ENCODE results near the gene ODAD3. TPM values are rescaled to one million over a fixed set of nuclear protein-coding genes. Genes with fewer than 3 reads are reported as not detected.

The ODAD3 gene
- total RNA-seq, 6 experiments from 2014 or later, result 0.21 to 0.73 (median 0.54) TPM

- H3K4me1 ChIP-seq, result no peaks in the 10 kb centered on the region
- H3K27me3 ChIP-seq, result no peaks in the 10 kb centered on the region
- ATAC-seq (no peak), DNase-seq (no peak)
- intact Hi-C loops (cut with DNase I), result no loop called here
- no peaks in the 10 kb centered on the region for H3K9me3 ChIP-seq
- TF ChIP-seq POLR2A (IDR thresholded peaks at IDR 0.05), result no peak
- no peak for TF ChIP-seq CTCF (IDR thresholded peaks at IDR 0.05)
- no peak overlapping the region for H3K4me3 ChIP-seq
- H3K27ac ChIP-seq, result no peak overlapping the region
- no peaks in the 10 kb centered on the region for H3K36me3 ChIP-seq
- WGBS (ENCODE audit: insufficient coverage, low coverage, low lambda C conversion rate, missing lambda C conversion rate), result 39% methylated on average over 4 of the region's 8 CpGs
Observed at GRCh38 chr19:11465600-11465999, 30.7 kb upstream of the ODAD3 start.

- Histone ChIP-seq H3K36me3 (no peaks in the 10 kb centered on the region), H3K9me3 (no peaks in the 10 kb centered on the region), H3K27ac (no peak overlapping the region), H3K27me3 (no peaks in the 10 kb centered on the region), H3K4me3 (no peak overlapping the region), H3K4me1 (no peaks in the 10 kb centered on the region)
- TF ChIP-seq CTCF (IDR thresholded peaks at IDR 0.05) (no peak), POLR2A (IDR thresholded peaks at IDR 0.05) (no peak)
- ATAC-seq (no peak), DNase-seq (no peak)
- WGBS (ENCODE audit: insufficient coverage, low coverage, low lambda C conversion rate, missing lambda C conversion rate), result 72% methylated on average over 9 of the region's 11 CpGs
- intact Hi-C loops (cut with DNase I), result no loop called here
Observed at GRCh38 chr19:11464333-11465265, 29.7 kb upstream of the ODAD3 start.

- Histone ChIP-seq H3K27me3 (no peaks in the 10 kb centered on the region), H3K9me3 (no peaks in the 10 kb centered on the region), H3K27ac (no peak overlapping the region), H3K4me1 (no peaks in the 10 kb centered on the region), H3K36me3 (no peaks in the 10 kb centered on the region), H3K4me3 (no peak overlapping the region)
- no peak for ATAC-seq
- DNase-seq, result no peak
- intact Hi-C loops (cut with DNase I), result no loop called here
- TF ChIP-seq CTCF (IDR thresholded peaks at IDR 0.05) (no peak), POLR2A (IDR thresholded peaks at IDR 0.05) (no peak)
- WGBS (ENCODE audit: insufficient coverage, low coverage, low lambda C conversion rate, missing lambda C conversion rate), result 44% methylated on average over 4 of the region's 12 CpGs
Observed at GRCh38 chr19:11463391-11463790, 28.5 kb upstream of the ODAD3 start.

GRCh38 chr19:11461453-11461852 lies 26.5 kb upstream of the ODAD3 start:
- Histone ChIP-seq H3K4me1 (no peaks in the 10 kb centered on the region), H3K27me3 (no peaks in the 10 kb centered on the region), H3K9me3 (no peaks in the 10 kb centered on the region), H3K36me3 (no peaks in the 10 kb centered on the region), H3K4me3 (no peak overlapping the region), H3K27ac (no peak overlapping the region)
- no peak for ATAC-seq
- no peak for DNase-seq
- TF ChIP-seq CTCF (IDR thresholded peaks at IDR 0.05), result no peak
- TF ChIP-seq POLR2A (IDR thresholded peaks at IDR 0.05), result no peak
- 4% methylated on average over 2 of the region's 2 CpGs for WGBS (ENCODE audit: insufficient coverage, low coverage, low lambda C conversion rate, missing lambda C conversion rate)
- intact Hi-C loops (cut with DNase I), result no loop called here

Measured in right lobe of liver (tissue), 6 donors.